Fibroblast of peridontal ligament (primary cell): ENCODE measurements around the gene DIP2A.

Experiments
- DNase-seq: peaks from one replicate; pipeline ENCODE4 v3.0.0-alpha.2; 2010; ENCODE audit errors: extremely low read depth

DIP2A gene, protein sequence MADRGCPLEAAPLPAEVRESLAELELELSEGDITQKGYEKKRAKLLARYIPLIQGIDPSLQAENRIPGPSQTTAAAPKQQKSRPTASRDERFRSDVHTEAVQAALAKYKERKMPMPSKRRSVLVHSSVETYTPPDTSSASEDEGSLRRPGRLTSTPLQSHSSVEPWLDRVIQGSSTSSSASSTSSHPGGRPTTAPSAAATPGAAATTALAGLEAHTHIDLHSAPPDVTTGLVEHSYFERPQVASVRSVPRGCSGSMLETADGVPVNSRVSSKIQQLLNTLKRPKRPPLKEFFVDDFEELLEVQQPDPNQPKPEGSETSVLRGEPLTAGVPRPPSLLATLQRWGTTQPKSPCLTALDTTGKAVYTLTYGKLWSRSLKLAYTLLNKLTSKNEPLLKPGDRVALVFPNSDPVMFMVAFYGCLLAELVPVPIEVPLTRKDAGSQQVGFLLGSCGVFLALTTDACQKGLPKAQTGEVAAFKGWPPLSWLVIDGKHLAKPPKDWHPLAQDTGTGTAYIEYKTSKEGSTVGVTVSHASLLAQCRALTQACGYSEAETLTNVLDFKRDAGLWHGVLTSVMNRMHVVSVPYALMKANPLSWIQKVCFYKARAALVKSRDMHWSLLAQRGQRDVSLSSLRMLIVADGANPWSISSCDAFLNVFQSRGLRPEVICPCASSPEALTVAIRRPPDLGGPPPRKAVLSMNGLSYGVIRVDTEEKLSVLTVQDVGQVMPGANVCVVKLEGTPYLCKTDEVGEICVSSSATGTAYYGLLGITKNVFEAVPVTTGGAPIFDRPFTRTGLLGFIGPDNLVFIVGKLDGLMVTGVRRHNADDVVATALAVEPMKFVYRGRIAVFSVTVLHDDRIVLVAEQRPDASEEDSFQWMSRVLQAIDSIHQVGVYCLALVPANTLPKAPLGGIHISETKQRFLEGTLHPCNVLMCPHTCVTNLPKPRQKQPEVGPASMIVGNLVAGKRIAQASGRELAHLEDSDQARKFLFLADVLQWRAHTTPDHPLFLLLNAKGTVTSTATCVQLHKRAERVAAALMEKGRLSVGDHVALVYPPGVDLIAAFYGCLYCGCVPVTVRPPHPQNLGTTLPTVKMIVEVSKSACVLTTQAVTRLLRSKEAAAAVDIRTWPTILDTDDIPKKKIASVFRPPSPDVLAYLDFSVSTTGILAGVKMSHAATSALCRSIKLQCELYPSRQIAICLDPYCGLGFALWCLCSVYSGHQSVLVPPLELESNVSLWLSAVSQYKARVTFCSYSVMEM (N-terminal part only)

GRCh38 chr21:46458315-46459023 lies at the start of gene DIP2A:
Gene DIP2A (plus strand): TSS chr21:46458891. CDS start chr21:46459132, 241 bp downstream.
- peak; percentile 93 for DNase-seq

DNA sequence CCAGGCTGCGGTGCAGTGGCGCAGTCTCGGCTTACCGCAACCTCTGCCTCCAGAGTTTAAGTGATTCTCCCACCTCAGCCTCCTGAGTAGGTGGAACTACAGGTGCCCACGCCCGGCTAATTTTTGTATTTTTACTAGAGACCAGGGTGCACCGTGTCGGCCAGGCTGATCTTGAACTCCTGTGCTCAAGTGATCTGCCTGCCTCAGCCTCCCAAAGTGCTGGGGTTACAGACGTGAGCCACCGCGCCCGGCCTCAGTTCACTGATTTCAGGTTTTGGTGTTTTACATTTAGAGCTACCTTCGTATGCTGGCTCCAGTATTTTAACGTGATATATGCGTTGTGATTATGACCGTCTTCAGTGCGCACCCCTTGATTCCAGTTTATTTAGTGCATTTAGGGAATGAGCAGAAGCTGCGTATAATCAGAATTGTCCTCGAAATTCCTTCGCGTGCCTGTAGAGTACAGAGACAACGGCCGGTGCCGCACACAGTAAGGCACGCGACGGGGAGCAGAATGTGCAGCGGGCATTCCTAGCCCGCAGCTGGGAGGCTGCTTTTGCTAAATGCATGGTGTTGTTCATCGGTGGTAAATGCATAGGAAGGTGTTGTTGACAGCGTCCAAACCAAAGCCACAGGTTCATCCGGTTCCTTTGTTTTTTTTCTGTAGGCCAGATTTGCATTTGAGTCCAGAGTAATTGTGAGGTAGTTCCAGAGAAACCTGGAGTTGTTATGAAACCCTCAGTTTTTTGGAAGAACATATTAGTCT lies 48.9 kb upstream of the DIP2A start:
- no peak for DNase-seq

DNA sequence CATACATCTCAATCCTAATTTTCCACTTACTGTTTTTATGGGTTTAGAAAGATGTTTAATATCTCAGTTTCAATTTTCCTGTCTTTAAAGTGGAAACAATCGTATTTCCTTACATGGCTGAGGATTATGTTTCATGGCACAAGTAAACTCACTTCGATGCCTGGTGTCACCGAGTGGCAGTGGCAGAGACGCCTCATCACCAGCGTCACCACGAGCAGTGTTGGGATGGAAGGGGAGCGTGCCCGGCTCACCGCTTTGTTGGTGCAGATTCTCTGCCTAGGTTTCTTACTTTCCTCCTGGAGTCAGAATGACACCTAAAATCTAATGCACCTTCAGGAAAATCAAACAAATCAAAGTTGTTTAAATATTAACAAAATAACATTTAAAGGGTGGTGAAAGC lies 48.2 kb upstream of the DIP2A start:
- DNase-seq, result no peak

DNA sequence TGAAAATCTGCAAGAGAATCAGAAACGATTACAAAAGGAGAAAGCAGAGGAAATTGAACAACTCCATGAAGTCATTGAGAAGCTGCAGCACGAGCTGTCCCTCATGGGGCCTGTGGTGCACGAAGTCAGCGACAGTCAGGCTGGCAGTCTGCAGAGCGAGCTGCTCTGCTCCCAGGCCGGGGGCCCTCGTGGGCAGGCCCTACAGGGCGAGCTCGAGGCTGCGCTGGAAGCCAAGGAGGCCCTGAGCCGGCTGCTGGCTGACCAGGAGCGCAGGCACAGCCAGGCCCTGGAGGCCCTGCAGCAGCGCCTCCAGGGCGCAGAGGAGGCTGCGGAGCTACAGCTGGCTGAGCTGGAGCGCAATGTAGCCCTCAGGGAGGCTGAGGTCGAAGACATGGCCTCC lies 47.5 kb upstream of the DIP2A start:
- DNase-seq, result no peak

DNA sequence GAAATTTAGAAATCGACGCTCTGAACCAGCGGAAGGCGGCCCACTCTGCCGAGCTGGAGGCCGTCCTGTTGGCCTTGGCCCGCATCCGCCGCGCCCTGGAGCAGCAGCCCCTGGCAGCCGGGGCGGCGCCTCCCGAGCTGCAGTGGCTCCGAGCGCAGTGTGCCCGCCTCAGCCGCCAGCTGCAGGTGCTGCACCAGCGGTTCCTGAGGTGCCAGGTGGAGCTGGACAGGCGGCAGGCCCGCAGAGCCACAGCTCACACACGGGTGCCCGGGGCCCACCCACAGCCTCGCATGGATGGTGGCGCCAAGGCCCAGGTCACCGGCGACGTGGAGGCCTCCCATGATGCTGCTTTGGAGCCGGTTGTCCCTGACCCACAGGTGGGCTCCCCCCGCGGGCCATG lies 47.0 kb upstream of the DIP2A start:
- no peak for DNase-seq

DNA sequence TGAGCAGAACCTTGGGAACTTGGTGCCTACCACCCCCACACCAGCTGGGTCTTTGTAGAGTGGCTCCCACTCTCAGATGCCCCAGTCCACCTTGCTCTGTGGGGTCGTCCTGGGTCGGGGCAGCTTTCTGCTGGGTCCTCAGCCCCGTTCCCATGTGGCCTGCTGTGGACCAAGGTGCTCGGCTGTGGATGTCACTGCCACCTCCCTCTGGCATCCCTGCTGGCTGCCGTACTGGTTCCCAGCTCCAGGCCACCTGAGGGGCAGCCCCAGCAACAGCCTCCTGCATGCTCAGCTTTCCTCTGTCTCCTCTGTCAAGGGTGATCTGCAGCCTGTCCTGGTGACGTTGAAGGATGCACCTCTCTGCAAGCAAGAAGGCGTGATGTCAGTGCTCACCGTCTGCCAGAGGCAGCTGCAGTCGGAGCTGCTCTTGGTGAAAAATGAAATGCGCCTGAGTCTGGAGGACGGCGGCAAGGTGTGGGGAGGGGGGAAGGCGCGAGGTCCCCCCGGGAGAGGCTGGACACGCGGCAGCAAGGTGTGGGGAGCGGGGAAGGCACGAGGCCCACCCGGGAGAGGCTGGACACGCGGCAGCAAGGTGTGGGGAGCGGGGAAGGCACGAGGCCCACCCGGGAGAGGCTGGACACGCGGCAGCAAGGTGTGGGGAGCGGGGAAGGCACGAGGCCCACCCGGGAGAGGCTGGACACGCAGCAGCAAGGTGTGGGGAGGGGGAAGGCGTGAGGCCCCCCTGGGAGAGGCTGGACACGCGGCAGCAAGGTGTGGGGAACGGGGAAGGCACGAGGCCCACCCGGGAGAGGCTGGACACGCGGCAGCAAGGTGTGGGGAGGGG lies 45.9 kb upstream of the DIP2A start:
- DNase-seq, result no peak

DNA sequence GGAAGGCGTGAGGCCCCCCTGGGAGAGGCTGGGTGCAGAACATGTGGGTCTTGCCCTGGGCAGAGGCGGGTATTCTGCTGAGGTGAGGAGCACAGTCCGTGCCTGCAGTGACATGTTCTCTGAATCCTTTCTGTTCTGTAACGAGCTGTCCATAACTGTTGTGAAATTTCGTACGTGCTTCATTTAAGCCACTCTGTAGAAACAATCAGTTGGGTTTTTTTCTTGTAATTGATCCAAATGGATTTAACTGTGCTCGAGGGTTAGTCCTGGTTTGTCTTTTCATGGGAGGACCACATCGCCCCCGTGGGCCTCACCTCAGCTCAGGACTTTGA lies 45.4 kb upstream of the DIP2A start:
- DNase-seq, result no peak

DNA sequence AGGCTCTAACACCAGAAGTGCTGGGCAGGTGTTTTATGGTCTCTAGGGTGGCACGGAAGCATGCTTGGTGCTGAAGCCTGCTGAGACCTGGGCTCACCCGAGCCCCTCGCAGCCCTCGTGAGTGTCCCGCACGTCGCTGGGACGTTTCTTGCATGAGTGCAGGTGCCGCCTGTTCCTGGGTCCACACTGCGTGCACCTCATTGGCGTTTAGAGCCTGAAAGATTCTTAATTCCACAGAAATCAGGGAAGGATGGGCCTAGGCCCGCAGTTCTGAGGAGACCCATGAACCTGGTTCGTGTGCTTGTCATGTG lies 43.8 kb upstream of the DIP2A start:
- DNase-seq, result no peak

DNA sequence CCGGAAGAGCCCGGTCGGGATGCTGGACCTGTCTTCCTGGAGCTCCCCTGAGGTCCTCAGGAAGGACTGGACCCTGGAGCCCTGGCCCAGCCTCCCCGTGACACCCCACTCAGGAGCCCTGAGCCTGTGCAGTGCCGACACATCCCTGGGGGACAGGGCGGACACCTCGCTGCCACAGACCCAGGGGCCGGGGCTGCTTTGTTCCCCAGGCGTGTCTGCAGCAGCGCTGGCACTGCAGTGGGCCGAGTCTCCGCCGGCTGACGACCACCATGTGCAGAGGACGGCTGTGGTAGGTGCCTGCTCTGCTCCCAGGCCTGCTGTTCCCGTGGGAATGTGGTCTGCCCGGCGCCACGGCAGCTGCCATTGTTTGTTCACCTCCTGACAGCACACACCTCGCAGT lies 42.1 kb upstream of the DIP2A start:
- DNase-seq, result no peak

- no peak for DNase-seq
Observed at GRCh38 chr21:46418265-46418946, 40.3 kb upstream of the DIP2A start.

GRCh38 chr21:46420241-46421190 lies 38.2 kb upstream of the DIP2A start:
- DNase-seq, result no peak

GRCh38 chr21:46421191-46421750 lies 37.4 kb upstream of the DIP2A start:
- no peak for DNase-seq

- DNase-seq, result no peak
Observed at GRCh38 chr21:46421756-46422555, 36.7 kb upstream of the DIP2A start.

DNA sequence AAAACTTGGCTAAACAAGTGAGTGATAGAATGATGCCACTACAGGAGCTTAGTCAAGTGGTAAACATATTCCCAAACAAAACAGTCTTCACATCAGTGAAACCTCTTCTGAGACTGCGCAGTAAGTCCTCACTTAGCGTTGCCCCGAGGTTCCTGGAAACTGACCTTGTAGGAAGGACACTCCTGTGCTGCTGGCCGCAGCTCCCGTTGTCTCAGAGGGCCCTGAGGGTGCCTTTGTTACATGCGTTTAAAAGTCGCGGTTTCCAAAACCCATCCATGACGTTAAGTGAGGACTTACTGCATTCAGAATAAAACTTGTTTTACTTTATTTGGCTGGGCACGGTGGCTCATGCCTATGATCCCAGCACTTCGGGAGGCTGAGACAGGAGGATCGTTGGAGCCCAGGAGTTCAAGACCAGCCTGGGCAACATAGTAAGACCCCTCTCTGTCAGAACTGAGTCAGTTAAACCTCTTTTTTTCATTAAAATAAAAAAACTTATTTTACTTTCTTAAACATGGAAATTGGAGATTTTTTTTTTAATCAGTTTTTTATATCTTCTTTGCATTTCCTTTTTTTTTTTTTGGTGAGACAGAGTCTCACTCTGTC lies 36.0 kb upstream of the DIP2A start:
- DNase-seq, result no peak

DNA sequence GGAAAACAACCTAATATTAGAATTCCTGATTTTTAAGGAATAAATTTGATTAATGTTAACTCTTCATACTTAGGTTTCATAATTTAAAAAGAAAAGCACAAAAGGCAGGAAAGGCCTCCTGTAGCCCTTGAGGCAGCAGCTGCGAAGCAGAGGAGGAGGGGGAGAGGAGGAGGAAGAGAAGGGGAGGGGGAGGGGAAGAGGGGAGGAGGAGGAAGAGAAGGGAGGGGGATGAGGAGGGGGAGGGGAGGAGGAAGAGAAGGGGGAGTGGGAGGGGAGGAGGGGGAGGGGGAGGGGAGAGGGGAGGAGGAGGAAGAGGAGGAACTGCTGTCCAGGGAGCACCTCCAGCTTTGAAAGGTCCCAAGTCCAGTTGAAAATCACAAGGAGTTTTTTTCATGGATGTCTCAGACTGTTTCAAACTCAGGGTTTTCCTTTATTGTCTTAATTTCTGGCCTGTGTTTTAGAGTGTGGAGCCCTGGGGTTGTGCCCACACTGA lies 35.1 kb upstream of the DIP2A start:
- DNase-seq, result no peak

GRCh38 chr21:46424039-46424591 lies 34.6 kb upstream of the DIP2A start:
- no peak for DNase-seq
